OCI-LY3 (cell line): ENCODE measurements around the gene SYNDIG1.

ENCODE experiments used
- CTCF ChIP-seq: fragments of 200-600, 300-600 bp; sonication (generic); IDR thresholded peaks from 2 replicates; pipeline ENCODE4 v1.5.1; 2014; ENCODE audit warnings: antibody characterized with exemption, low read length, low read depth
- EZH2phosphoT487 ChIP-seq: fragments of 200-600 bp; shearing (Covaris generic); IDR thresholded peaks from 2 replicates; pipeline ENCODE4 v1.6.1; 2018; ENCODE audit warnings: antibody characterized with exemption, mixed run types, low read depth

GRCh38 chr20:24442909-24443308 lies 26.5 kb upstream of the SYNDIG1 start:
- TF ChIP-seq CTCF (no peak), EZH2phosphoT487 (no peak)
